Activated T-cell treated with anti-CD3 and anti-CD28 coated beads, Interleukin-2, amount 50 U/mL, for 72 hours (primary cell): ENCODE measurements around the gene FHL2. TPM values are rescaled to one million over a fixed set of nuclear protein-coding genes. Genes with fewer than 3 reads are reported as not detected.

Source experiments
- ATAC-seq, 2 donors: fragments of 150-1000 bp; cut with Tn5 transposase; replicated peaks in 1 of 2; 2 replicates each; pipeline ENCODE4 v1.10.0; 2021; ENCODE audit warnings: moderate library complexity in 2 of 2, mild to moderate bottlenecking in 1 of 2
- DNase-seq, 2 donors: peaks; one replicate each; pipeline ENCODE4 v3.0.0; 2021 to 2022; ENCODE audit warnings: mixed read lengths in 1 of 2
- H3K27ac Mint-ChIP-seq: one replicate; pipeline ENCODE4 v1.8.0; 2022; ENCODE audit warnings: mild to moderate bottlenecking, moderate library complexity, mixed read lengths
- H3K27me3 Mint-ChIP-seq: one replicate; pipeline ENCODE4 v1.8.0; 2022; ENCODE audit warnings: low read depth, mixed read lengths
- H3K36me3 Mint-ChIP-seq, 2 donors: one replicate each; pipeline ENCODE4 v1.8.0; 2022; ENCODE audit warnings: mixed read lengths in 2 of 2, mild to moderate bottlenecking in 1 of 2; ENCODE audit not compliant: insufficient read depth in 2 of 2
- H3K4me1 Mint-ChIP-seq: one replicate; pipeline ENCODE4 v1.8.0; 2022; ENCODE audit warnings: low read depth, mixed read lengths
- H3K4me3 Mint-ChIP-seq, 2 donors: one replicate each; pipeline ENCODE4 v1.8.0; 2022; ENCODE audit warnings: mild to moderate bottlenecking in 2 of 2, mixed read lengths in 2 of 2, moderate library complexity in 2 of 2
- H3K9me3 Mint-ChIP-seq, 2 donors: one replicate each; pipeline ENCODE4 v1.8.0; 2022; ENCODE audit warnings: mixed read lengths in 2 of 2
- total RNA-seq, 2 donors: library from RNA; stranded (reverse); gene quantifications; one replicate each; pipeline ENCODE4 v1.2.3, GENCODE V29; 2022

Gene FHL2
- total RNA-seq = 1 to 10 TPM; 2.2 to 7.1 TPM

DNA sequence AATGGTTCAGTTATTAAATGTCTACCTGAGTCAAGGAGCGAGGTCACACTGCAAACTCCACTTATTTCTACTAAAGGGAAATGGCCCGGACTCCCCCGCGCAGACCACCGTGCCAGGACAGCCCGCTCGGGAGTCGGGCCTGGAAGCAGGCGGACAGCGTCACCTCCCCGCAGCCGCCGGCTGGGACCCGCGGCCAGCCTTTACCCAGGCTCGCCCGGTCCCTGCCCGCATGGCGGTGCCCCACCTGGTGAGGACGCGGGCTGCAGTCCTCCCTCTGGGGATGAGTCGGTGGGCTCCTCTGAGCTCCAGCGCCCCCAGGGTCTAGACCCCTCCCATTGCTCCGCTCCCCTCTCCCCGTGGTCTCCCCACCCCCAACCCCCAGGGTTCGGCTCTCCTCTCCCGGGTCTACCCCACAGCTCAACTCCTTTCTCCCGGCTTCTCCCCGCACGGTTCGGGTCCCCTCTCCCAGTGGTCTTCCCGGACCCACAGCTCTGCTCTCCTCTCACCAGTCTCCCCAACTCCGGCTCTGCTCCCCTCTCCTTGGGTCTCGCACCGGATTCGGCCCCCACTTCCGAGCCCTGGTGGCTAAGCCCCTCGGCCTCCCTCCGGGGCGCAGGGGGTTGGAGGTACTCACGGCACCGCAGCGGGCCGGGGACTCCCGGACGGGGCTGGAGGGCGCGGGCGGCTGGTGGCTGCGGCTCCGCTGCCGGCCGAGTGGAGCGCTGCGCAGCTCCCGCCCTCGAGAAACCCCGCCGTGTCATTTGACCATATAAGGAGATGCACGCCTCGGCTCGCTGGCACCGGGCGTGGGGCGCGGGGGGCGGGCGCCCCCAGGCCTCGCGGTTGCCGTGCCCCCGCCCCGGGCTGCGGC is at the start of gene FHL2:
TSS of gene FHL2 (minus strand) at position 716 of the 871 bp plus-strand sequence. CDS start 12,535 bp downstream, outside the sequence.
- H3K36me3 Mint-ChIP-seq = no peaks in the 10 kb centered on the region
- ATAC-seq (peak; percentile 97), DNase-seq (peak; percentile 79 to 83)
- H3K4me3 Mint-ChIP-seq = peak within 1 kb of the TSS; percentile 77 to 89
- peaks cover 11% of the 10 kb centered on the region for H3K4me1 Mint-ChIP-seq
- H3K27ac Mint-ChIP-seq = no peak within 1 kb of the TSS
- no peaks in the 10 kb centered on the region for H3K9me3 Mint-ChIP-seq
- H3K27me3 Mint-ChIP-seq = peaks cover 11% of the 10 kb centered on the region

GRCh38 chr2:105447476-105447875 is 48.6 kb upstream of the FHL2 start:
- Mint-ChIP-seq H3K9me3 (no peaks in the 10 kb centered on the region), H3K27me3 (peaks cover 21% of the 10 kb centered on the region), H3K36me3 (no peaks in the 10 kb centered on the region), H3K4me1 (no peaks in the 10 kb centered on the region), H3K4me3 (no peak overlapping the region), H3K27ac (no peak overlapping the region)
- ATAC-seq (no peak), DNase-seq (no peak)

- no peak for ATAC-seq
- no peak overlapping the region for H3K4me3 Mint-ChIP-seq
- H3K27me3 Mint-ChIP-seq = peaks cover 21% of the 10 kb centered on the region
These were observed 47.6 kb upstream of the FHL2 start for GRCh38 chr2:105446501-105446900.

DNA sequence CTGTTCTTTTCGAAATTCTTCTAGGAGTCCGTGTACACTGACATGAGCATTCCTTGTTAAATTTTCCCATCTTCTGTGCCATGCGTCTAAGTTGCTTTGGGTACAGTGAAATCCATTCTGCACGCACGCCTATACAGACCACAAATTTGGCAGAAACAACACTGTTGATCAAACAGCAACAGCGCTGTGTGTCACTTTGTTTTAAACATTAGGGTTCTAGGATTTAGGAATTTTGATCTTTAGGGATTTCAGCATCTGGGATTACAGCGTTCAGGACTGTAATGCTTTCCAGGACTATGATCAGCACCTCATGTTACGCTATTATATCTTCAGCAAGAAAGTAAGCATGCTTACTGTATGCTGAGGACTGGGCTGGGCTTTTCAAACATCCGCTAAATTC is 47.1 kb upstream of the FHL2 start:
- Mint-ChIP-seq H3K4me3 (no peak overlapping the region), H3K27ac (no peak overlapping the region), H3K27me3 (peaks cover 21% of the 10 kb centered on the region), H3K4me1 (no peaks in the 10 kb centered on the region), H3K9me3 (no peaks in the 10 kb centered on the region), H3K36me3 (no peaks in the 10 kb centered on the region)
- DNase-seq = no peak
- ATAC-seq = no peak

More at GRCh38 chr2:105446501-105446900, 47.6 kb upstream of the FHL2 start:
- no peaks in the 10 kb centered on the region for H3K9me3 Mint-ChIP-seq
- DNase-seq = no peak
- H3K27ac Mint-ChIP-seq = no peak overlapping the region
- no peaks in the 10 kb centered on the region for H3K36me3 Mint-ChIP-seq
- no peaks in the 10 kb centered on the region for H3K4me1 Mint-ChIP-seq

- no peaks in the 10 kb centered on the region for H3K4me1 Mint-ChIP-seq
- H3K27ac Mint-ChIP-seq = no peak overlapping the region
- peaks cover 18% of the 10 kb centered on the region for H3K27me3 Mint-ChIP-seq
- no peaks in the 10 kb centered on the region for H3K9me3 Mint-ChIP-seq
- ATAC-seq = no peak
- no peak for DNase-seq
- H3K36me3 Mint-ChIP-seq = no peaks in the 10 kb centered on the region
- no peak overlapping the region for H3K4me3 Mint-ChIP-seq
These were observed 46.6 kb upstream of the FHL2 start for GRCh38 chr2:105445498-105445897.

- no peak for DNase-seq
- Mint-ChIP-seq H3K27ac (no peak overlapping the region), H3K27me3 (peaks cover 7% of the 10 kb centered on the region), H3K4me3 (no peak overlapping the region), H3K9me3 (no peaks in the 10 kb centered on the region), H3K4me1 (no peaks in the 10 kb centered on the region), H3K36me3 (no peaks in the 10 kb centered on the region)
- no peak for ATAC-seq
These were observed 45.1 kb upstream of the FHL2 start for GRCh38 chr2:105443617-105444598.

- ATAC-seq = no peak
- no peak overlapping the region for H3K27ac Mint-ChIP-seq
- no peaks in the 10 kb centered on the region for H3K4me1 Mint-ChIP-seq
- no peaks in the 10 kb centered on the region for H3K9me3 Mint-ChIP-seq
- no peak overlapping the region for H3K4me3 Mint-ChIP-seq
- DNase-seq = no peak
- H3K36me3 Mint-ChIP-seq = no peaks in the 10 kb centered on the region
- H3K27me3 Mint-ChIP-seq = no peaks in the 10 kb centered on the region
These were observed 43.9 kb upstream of the FHL2 start for GRCh38 chr2:105442721-105443120.

DNA sequence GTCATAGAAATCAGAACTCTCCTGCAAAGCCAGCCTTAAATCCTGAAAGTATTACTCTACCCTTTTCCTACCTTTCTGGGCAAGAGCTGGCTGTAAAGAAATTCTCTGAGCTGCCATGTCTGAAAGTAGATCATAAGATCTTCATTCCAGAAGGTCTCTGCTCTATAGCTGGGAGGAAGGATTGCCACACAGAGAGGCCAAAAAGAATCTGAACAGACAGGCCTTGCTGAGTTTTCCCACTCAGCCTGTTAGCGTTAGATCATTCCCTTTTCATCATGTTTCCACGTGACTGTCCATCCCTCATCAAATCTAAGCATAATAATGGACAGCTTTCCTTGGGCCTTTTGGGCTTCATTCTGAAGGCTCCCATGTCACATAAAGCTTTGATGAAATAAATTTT is 43.2 kb upstream of the FHL2 start:
- no peak overlapping the region for H3K27ac Mint-ChIP-seq
- no peak for ATAC-seq
- no peaks in the 10 kb centered on the region for H3K36me3 Mint-ChIP-seq
- no peaks in the 10 kb centered on the region for H3K4me1 Mint-ChIP-seq
- no peak for DNase-seq
- H3K4me3 Mint-ChIP-seq = no peak overlapping the region
- H3K9me3 Mint-ChIP-seq = no peaks in the 10 kb centered on the region
- no peaks in the 10 kb centered on the region for H3K27me3 Mint-ChIP-seq

DNA sequence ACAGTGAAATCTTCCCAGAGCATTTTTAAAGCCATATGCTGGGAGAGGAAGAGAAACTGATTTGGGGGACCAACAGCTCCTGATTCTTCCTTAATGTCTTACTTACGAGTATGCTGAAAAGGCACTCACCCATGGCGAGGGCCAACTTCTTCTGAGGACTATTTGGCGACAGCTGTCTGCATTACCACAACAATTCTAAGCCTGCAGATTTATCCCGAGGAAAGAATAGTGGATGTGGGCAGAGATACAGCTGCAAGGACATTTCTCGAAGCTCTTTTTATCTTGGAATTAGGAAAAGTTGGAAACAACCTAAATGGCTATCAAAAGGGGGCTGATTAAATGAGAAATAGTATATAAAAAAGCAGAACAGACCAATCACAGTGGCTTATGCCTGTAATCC is 40.3 kb upstream of the FHL2 start:
- no peak overlapping the region for H3K4me3 Mint-ChIP-seq
- no peaks in the 10 kb centered on the region for H3K9me3 Mint-ChIP-seq
- no peaks in the 10 kb centered on the region for H3K27me3 Mint-ChIP-seq
- ATAC-seq (no peak), DNase-seq (no peak)
- H3K36me3 Mint-ChIP-seq = no peaks in the 10 kb centered on the region
- H3K27ac Mint-ChIP-seq = no peak overlapping the region
- H3K4me1 Mint-ChIP-seq = no peaks in the 10 kb centered on the region

DNA sequence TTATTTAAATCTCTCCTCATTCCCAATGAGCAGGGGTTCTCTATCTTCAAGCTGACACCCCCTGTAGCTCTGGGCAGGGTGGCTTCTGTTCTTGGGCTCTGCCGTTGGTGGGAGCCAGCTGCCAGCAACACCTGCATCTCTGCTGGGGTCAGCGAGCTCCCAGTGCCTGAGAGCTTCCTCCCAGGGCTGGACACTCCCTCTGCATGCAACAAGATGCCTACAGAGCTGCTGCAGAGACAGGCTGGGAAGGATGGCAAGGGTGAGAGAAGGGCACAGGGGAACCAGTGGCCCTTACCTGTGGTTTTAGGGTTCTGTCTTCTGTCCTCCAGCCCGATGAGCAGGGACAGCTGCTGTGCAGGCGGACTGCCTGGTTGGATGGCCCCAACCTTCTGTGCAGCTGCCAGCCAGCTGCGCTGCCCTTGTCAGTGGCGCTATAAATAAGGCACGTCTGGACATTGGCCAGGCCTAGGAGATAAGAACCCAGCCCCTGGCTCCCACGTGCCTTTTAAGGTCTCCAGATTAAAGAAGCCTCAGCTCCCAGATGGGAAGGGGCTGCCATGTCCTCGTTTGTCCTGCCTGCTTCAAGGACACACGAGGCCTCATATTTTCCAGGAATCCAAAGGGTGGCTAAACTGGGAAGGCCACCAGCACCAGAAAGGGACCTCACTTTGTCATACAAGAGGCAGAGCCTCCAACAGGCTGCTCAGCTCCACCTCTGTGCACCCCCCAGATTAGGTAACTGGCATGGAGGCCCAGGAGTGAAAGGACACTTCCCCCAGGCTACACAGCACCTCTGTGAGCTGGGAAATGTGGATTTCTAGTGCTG is 39.5 kb upstream of the FHL2 start:
- DNase-seq = no peak
- no peaks in the 10 kb centered on the region for H3K36me3 Mint-ChIP-seq
- no peaks in the 10 kb centered on the region for H3K4me1 Mint-ChIP-seq
- no peak overlapping the region for H3K4me3 Mint-ChIP-seq
- H3K9me3 Mint-ChIP-seq = no peaks in the 10 kb centered on the region
- H3K27ac Mint-ChIP-seq = no peak overlapping the region
- no peak for ATAC-seq
- no peaks in the 10 kb centered on the region for H3K27me3 Mint-ChIP-seq

DNA sequence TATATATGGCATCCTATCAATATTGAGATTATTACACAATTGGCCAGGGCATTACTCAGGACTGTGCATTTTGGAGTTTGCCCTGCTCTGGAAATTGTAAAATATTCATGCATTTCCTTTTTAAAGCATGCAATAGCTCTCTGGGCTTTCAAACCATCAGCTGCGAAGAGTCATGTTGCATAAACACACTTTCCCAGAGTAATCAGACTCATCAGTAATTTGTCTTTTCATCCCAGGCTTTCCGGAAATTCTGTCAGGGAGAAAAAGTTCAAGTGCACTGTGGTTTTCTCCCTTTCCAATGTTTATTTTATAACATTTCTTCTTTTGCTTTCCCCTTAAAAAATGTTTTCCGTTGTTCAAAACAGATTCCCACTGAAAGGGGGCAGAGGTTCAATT is 38.9 kb upstream of the FHL2 start:
- ATAC-seq (no peak), DNase-seq (no peak)
- H3K9me3 Mint-ChIP-seq = no peaks in the 10 kb centered on the region
- H3K27ac Mint-ChIP-seq = no peak overlapping the region
- H3K4me3 Mint-ChIP-seq = no peak overlapping the region
- H3K4me1 Mint-ChIP-seq = no peaks in the 10 kb centered on the region
- no peaks in the 10 kb centered on the region for H3K36me3 Mint-ChIP-seq
- H3K27me3 Mint-ChIP-seq = no peaks in the 10 kb centered on the region

- ATAC-seq (no peak), DNase-seq (no peak)
- Mint-ChIP-seq H3K27me3 (no peaks in the 10 kb centered on the region), H3K4me3 (no peak overlapping the region), H3K27ac (no peak overlapping the region), H3K36me3 (no peaks in the 10 kb centered on the region), H3K4me1 (peaks cover 2% of the 10 kb centered on the region), H3K9me3 (no peaks in the 10 kb centered on the region)
These were observed 33.9 kb upstream of the FHL2 start for GRCh38 chr2:105432749-105433148.
